ENCODE measurements around the gene MBNL1.

The MBNL1 gene

GRCh38 chr3:152277198-152277597 lies 8.5 kb downstream of the MBNL1 start:
- no peak for DNase-seq

- no peak for DNase-seq
Observed at GRCh38 chr3:152278756-152279427, 10.2 kb downstream of the MBNL1 start.

DNA sequence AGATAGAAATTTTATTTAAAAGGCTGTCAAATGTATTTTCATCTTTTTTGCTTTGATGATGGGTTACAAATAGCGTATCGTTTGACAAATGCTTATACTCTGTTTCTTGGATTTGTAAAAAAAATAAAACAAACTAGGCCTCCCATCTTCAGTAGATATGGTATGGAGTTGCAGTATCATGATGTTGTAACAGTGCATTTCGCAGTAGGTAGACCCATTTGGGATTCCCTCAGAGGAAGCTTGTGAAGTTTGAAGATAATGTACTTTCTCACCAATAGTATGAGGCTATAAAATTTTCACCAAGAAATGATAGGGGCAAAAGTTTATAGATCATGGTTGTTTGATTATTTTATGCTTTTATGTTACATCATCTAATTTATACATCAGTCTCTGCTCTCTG lies 10.8 kb downstream of the MBNL1 start:
- DNase-seq = no peak

- no peak for DNase-seq
Observed at GRCh38 chr3:152280539-152280938, 11.8 kb downstream of the MBNL1 start.

- no peak for DNase-seq
Observed at GRCh38 chr3:152281133-152281713, 12.5 kb downstream of the MBNL1 start.

DNA sequence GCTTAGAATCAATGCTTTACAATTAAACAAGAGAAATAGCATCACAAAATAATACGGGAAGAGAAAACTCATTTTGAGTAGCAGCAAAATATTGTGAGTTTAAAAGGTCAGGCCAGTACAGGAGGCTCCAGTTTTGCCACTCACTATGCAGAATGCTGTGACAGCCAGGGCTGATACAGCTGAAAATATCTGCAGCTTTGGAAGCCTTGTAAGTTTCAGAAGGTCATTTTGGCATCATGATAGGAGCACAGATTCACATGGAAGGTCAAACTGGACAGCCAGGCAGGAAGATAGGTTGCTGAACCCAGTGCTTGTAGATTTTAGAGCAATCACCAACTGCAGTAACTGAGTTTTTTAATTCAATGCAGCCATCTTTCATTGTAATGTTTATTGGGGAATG lies 14.1 kb downstream of the MBNL1 start:
- DNase-seq = no peak

- no peak for DNase-seq
Observed at GRCh38 chr3:152283492-152284381, 15.0 kb downstream of the MBNL1 start.

- no peak for DNase-seq
Observed at GRCh38 chr3:152284906-152285305, 16.2 kb downstream of the MBNL1 start.

DNA sequence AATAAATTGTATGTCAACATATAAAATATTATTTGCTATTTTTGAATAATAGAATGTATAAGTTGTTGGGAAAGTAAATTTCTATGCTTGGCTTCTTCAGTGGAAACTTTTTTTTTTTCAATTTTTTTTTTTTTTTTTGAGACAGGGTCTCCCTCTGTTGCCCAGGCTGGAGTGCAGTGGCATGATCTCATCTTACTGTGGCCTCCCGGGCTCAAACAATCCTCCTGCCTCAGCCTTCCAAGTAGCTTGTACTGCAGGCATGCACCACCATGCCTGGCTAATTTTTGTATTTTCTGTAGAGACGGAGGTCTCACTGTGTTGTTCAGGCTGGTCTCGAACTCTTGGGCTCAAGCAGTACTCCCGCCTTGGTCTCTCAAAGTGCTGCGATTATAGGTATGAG lies 16.8 kb downstream of the MBNL1 start:
- DNase-seq = no peak

- DNase-seq = no peak
Observed at GRCh38 chr3:152287898-152288576, 19.3 kb downstream of the MBNL1 start.

GRCh38 chr3:152288681-152289080 lies 20.0 kb downstream of the MBNL1 start:
- no peak for DNase-seq

- no peak for DNase-seq
Observed at GRCh38 chr3:152289708-152290107, 21.0 kb downstream of the MBNL1 start.

GRCh38 chr3:152290374-152290773 lies 21.6 kb downstream of the MBNL1 start:
- no peak for DNase-seq

- DNase-seq = no peak
Observed at GRCh38 chr3:152291238-152291637, 22.5 kb downstream of the MBNL1 start.

DNA sequence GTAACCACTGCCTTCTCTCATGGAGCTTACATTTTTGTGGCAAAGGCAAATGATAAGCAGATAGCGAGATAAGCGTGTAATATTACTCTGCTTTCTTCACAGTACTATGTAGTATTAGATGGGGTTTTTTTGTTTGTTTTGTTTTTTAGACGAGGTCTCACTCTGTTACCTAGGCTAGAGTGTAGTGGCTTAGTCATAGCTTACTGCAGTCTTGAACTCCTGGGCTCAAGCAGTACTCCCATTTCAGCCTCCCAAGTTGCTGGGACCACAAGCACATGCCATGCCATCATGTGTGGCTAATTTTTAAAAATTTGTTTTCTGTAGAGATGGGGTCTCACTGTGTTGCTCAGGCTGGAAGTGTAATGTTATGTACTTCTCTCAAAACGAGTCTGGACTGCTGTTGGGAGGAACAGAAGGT lies 22.9 kb downstream of the MBNL1 start:
- no peak for DNase-seq

DNA sequence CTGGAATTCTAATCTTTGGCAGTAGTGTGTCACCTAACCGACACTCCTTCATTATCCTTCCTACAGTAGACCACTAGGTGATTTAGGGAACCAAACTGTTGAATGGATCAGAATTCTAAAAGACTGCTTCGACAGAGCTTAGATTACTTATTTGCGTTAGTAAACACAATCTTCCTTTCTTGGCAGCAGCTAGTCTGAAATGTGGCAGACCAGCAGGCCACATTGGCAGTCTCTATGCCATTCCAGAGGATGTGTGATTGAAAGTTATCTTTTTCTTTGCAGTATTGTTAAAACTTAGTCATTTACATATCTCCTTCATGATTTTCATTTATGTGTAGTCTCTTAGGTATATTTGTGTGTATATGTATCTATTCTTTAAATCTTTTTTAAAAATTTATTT lies 23.6 kb downstream of the MBNL1 start:
- no peak for DNase-seq

DNA sequence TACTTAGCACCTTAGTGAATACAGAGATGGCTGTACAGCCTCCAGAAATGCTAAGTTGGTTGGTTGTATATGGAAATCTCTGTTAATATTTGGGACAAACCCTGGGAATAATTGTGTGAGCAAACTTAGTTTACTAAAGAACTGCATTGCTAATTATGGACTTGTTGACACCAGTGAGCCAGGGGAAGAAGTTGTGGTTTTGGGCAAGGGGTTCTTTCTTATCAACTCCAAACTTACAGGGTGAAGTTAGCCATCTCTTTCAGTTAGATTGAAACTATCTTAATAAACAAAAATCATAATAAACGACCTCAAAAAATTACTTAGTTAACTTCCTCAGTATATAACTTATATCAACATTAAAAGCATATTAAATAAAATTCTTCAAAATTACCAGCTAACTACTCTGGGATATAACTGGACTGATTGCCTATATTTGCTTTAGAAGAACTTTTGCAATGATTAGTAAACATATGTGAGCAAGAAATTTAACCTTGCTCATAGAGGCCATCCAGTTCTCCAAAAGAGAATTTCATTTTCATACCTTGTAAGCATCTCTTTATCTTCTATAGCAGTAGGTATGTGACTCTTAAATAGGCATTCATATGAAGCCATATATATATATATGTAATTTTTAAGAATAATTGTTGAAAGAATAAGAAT lies 24.7 kb downstream of the MBNL1 start:
- DNase-seq = no peak

GRCh38 chr3:152295344-152295743 lies 26.6 kb downstream of the MBNL1 start:
- no peak for DNase-seq

- no peak for DNase-seq
Observed at GRCh38 chr3:152295806-152296205, 27.1 kb downstream of the MBNL1 start.

DNA sequence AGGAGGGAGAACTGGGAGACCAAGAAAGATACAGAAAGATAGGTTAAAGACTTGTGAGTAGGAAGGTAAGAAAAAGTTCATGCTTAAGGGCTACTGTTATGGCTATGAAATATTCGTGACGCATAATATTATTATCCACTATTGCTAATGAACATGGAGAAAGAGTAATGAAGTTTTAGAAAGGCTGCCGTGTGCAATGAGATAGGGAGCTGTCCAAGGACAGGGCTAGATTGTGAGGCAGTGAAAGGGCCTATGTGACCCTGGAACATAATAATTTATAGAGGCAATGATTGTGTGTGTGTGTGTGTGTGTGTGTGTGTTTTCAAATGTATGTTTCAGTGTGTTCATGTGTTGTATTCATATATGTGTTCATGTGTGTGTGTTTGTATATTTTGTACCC lies 27.7 kb downstream of the MBNL1 start:
- DNase-seq = no peak

DNA sequence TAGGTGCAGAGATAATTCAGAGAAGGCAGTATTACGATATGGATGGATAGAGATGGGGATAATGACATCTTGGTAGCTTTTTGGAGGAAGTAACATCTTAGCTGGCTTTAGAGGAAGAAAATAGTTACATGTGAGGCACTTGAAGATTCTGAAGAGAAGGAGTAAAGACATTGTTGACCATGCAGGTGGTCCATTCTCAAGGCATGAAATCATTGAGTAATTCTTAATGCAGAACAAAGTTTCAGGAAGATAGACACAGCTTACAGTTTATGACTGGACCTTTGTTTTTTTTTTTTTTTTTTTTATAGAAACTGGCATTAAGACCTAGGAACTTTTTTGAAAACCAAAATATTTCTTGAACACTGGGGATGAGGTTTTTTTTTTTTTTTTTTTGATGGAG lies 28.2 kb downstream of the MBNL1 start:
- DNase-seq = no peak

DNA sequence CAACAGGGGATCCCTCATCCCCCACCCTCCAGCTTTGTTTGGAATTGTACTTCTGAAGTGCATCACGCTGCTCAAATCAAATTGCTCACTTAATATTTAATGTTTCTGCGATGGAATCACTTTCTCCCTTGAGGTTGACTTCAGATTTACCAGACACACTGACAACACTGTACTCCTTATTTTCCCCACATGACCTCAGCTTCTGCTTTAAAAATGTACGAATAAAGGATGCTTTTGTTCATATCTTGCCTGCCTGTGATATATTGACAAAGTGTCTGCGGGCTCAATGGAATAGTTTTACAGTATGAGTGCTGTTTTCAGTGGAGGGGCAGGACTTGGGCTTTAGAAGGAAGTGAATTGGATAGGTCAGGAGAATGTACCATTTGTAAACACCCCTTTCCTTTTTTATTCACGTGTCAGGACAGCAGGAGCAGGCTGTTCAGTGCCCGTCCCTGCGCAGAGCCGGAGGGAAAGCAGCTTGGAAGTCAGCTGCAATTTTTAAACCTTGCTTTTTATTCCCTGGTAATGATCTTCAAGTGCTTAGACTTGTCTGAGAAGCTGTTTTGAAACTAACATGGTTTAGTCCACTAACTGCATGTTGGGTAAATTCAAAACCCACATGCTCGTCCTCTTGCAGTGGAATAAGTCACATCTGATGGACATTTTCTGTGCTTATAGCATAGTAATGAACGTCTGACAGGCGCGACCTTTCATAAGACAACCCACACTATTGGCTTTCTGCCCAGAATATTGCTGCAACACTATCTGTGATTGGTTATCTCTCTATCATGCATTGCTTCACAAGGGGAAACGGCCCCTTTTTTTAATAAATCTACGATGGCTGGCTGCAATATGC lies 29.9 kb downstream of the MBNL1 start:
- peak; percentile 75 for DNase-seq

Measured in activated CD8-positive, alpha-beta memory T cell treated with anti-CD3 and anti-CD28 coated beads for 24 hours (primary cell).